HG03139 (cell line): ENCODE data around the gene CNN2.

Experiments used
- ATAC-seq: cut with Tn5 transposase; IDR thresholded peaks from one replicate; pipeline ENCODE4 v1.9.1; 2021; ENCODE audit not compliant: unreplicated experiment

Gene CNN2

GRCh38 chr19:1026783-1027649 is 608 bp downstream of the CNN2 start:
- no peak for ATAC-seq

GRCh38 chr19:1027650-1028061 is 1.2 kb downstream of the CNN2 start:
- no peak for ATAC-seq

- ATAC-seq: no peak
Measured at GRCh38 chr19:1028062-1028926, 1.9 kb downstream of the CNN2 start.

GRCh38 chr19:1032264-1032867 is 6.0 kb downstream of the CNN2 start:
- no peak for ATAC-seq

GRCh38 chr19:1035998-1036621 is 9.7 kb downstream of the CNN2 start:
- no peak for ATAC-seq

GRCh38 chr19:1037621-1038064 is 11.2 kb downstream of the CNN2 start:
- ATAC-seq: no peak

- no peak for ATAC-seq
Measured at GRCh38 chr19:1038978-1039645, 12.7 kb downstream of the CNN2 start.

- peak; percentile 62 for ATAC-seq
Measured at GRCh38 chr19:1039646-1040475, 13.5 kb downstream of the CNN2 start, which contains the start of gene ABCA7. TSS of gene ABCA7 (plus strand) at chr19:1040107. CDS start at chr19:1041362, 1,255 bp downstream.

GRCh38 chr19:1040476-1041271 is 14.3 kb downstream of the CNN2 start:
- peak; percentile 40 for ATAC-seq

GRCh38 chr19:1041272-1041834 is 14.9 kb downstream of the CNN2 start:
- ATAC-seq: no peak

- no peak for ATAC-seq
Measured at GRCh38 chr19:1041835-1042685, 15.7 kb downstream of the CNN2 start.

- no peak for ATAC-seq
Measured at GRCh38 chr19:1042689-1043511, 16.5 kb downstream of the CNN2 start.

- ATAC-seq: no peak
Measured at GRCh38 chr19:1045247-1045603, 18.8 kb downstream of the CNN2 start.

GRCh38 chr19:1046117-1046626 is 19.8 kb downstream of the CNN2 start:
- no peak for ATAC-seq

GRCh38 chr19:1046836-1047695 is 20.7 kb downstream of the CNN2 start:
- ATAC-seq: no peak
